Endothelial cell of umbilical vein (primary cell): ENCODE measurements around the gene PEX10. TPM values are rescaled to one million over a fixed set of nuclear protein-coding genes. Genes with fewer than 3 reads are reported as not detected.

ENCODE experiments used
- BruUV-seq: library from RNA; stranded (reverse); fragments of 400-500 nt; replicated peaks from 2 replicates; lab custom pipeline; 2021; lab: Mats Ljungman, UMichigan
- CTCF ChIA-PET: fragments of 300-600, 350-600 bp; sonication (Branson Sonifier 250); formaldehyde crosslinking; loops from one replicate; lab custom pipeline; 2021; ENCODE audit warnings: antibody characterized with exemption, inconsistent platforms; lab: Charles Lee
- POLR2A ChIA-PET: fragments of 300-600, 350-600 bp; sonication (Branson Sonifier 250); formaldehyde crosslinking; loops from one replicate; lab custom pipeline; 2021; ENCODE audit warnings: antibody characterized with exemption, inconsistent platforms; lab: Charles Lee
- DNase-seq: peaks from one replicate; pipeline ENCODE4 v3.0.0-alpha.2; 2011; ENCODE audit warnings: low read depth, low spot score
- FAIRE-seq: peaks from 2 replicates; lab custom pipeline; 2011; peaks lifted over from hg19 to GRCh38; lab: Jason Lieb, UNC
- H2AFZ ChIP-seq: 2 replicates; pipeline ENCODE4 v1.6.0; 2012; ENCODE audit warnings: low read depth, low read length, control low read depth, inconsistent platforms
- H3K27ac ChIP-seq: 2 replicates; pipeline ENCODE4 v1.5.1; 2011; ENCODE audit warnings: low read depth, mild to moderate bottlenecking, control low read depth, low read length, moderate library complexity; ENCODE audit not compliant: insufficient read depth
- H3K27me3 ChIP-seq, 2 experiments: 2 replicates each; pipeline versions ENCODE4 v1.6.0 to v1.6.1; 2011; ENCODE audit warnings: low read length in 2 of 2, mixed read lengths in 1 of 2; ENCODE audit not compliant: control insufficient read depth in 2 of 2, insufficient read depth in 2 of 2
- H3K36me3 ChIP-seq, 2 experiments: 2 replicates in 1 of 2; 3 replicates in 1 of 2; pipeline ENCODE4 v1.5.1; 2011; ENCODE audit warnings: low read length in 2 of 2, mild to moderate bottlenecking in 1 of 2, moderate library complexity in 1 of 2; ENCODE audit not compliant: control insufficient read depth in 2 of 2, insufficient read depth in 2 of 2; ENCODE audit errors: extremely low read depth in 1 of 2
- H3K4me1 ChIP-seq: 3 replicates; pipeline ENCODE4 v1.5.1; 2011; ENCODE audit warnings: mild to moderate bottlenecking, low read length; ENCODE audit not compliant: control insufficient read depth, insufficient read depth; ENCODE audit errors: extremely low read depth
- H3K4me2 ChIP-seq: 2 replicates; pipeline ENCODE4 v1.6.1; 2011; ENCODE audit warnings: low read length, control low read depth, mixed read lengths; ENCODE audit not compliant: insufficient read depth
- H3K4me3 ChIP-seq, 3 experiments: fragments of 200-600 bp in 1 of 3; sonication (generic), shearing (Covaris generic) in 1 of 3; replicated peaks in 1 of 3; 2 replicates each; pipeline ENCODE4 v1.5.1; 2011 to 2016; ENCODE audit warnings: control low read depth in 3 of 3, low read length in 3 of 3, mild to moderate bottlenecking in 2 of 3, inconsistent platforms in 1 of 3, low read depth in 1 of 3, moderate library complexity in 1 of 3; ENCODE audit not compliant: insufficient read depth in 1 of 3
- H3K79me2 ChIP-seq: 2 replicates; pipeline ENCODE4 v1.6.0; 2012; ENCODE audit warnings: low read length, inconsistent platforms; ENCODE audit not compliant: control insufficient read depth, insufficient read depth
- H3K9ac ChIP-seq: replicated peaks from 2 replicates; pipeline ENCODE3; 2011; ENCODE audit warnings: low read length, control low read depth; ENCODE audit not compliant: insufficient read depth; ENCODE audit errors: extremely low read depth
- H3K9me1 ChIP-seq: replicated peaks from 3 replicates; pipeline ENCODE4 v1.6.0; 2011; ENCODE audit warnings: mild to moderate bottlenecking, low read length; ENCODE audit not compliant: control insufficient read depth, insufficient read depth; ENCODE audit errors: extremely low read depth
- H3K9me3 ChIP-seq: replicated peaks from 2 replicates; pipeline ENCODE4 v1.5.1; 2012; ENCODE audit warnings: low read length, inconsistent platforms; ENCODE audit not compliant: control insufficient read depth, insufficient read depth
- H4K20me1 ChIP-seq: replicated peaks from 2 replicates; pipeline ENCODE3; 2011; ENCODE audit warnings: mild to moderate bottlenecking, low read length; ENCODE audit not compliant: control insufficient read depth, insufficient read depth; ENCODE audit errors: extremely low read depth
- FOS ChIP-seq: IDR thresholded peaks from 2 replicates; pipeline ENCODE4 v1.6.1; 2011; ENCODE audit warnings: mild to moderate bottlenecking, low read length, moderate library complexity, borderline replicate concordance; ENCODE audit not compliant: insufficient read depth
- GATA2 ChIP-seq: IDR thresholded peaks from 2 replicates; pipeline ENCODE4 v1.7.0; 2011; ENCODE audit warnings: low read depth, mild to moderate bottlenecking, moderate library complexity, mixed read lengths, low read length; ENCODE audit not compliant: insufficient read length, insufficient read depth
- MYC ChIP-seq: IDR thresholded peaks from one replicate; pipeline ENCODE4 v1.6.1; 2011; ENCODE audit warnings: mild to moderate bottlenecking, low read depth, low read length
- POLR2A ChIP-seq: IDR thresholded peaks from 2 replicates; pipeline ENCODE4 v1.6.1; 2012; ENCODE audit warnings: low read depth, mild to moderate bottlenecking, control low read depth, low read length
- POLR2AphosphoS5 ChIP-seq: IDR thresholded peaks from 2 replicates; pipeline ENCODE4 v1.6.1; 2012; ENCODE audit warnings: low read depth, mild to moderate bottlenecking, control low read depth, low read length, moderate library complexity; ENCODE audit not compliant: insufficient read depth
- dilution Hi-C: fragments of 300-500 bp; cut with MboI; formaldehyde crosslinking; loops from one replicate; pipeline ENCODE4 v1.15.0; 2019; ENCODE audit warnings: low sequenced_read_pairs; ENCODE audit not compliant: extremely low pct_ligation_motif_present
- intact Hi-C: fragments of 100-400 bp; cut with micrococcal nuclease; formaldehyde crosslinking; loops from one replicate; pipeline ENCODE4 v1.10.0; 2022
- polyA plus RNA-seq, 4 experiments: library from polyadenylated mRNA; depleted of rRNA in 3 of 4; stranded (reverse) in 3 of 4; unstranded in 1 of 4; fragments of >200 nt; gene quantifications; 2 replicates each; pipeline versions ENCODE4 v1.2.1 to v1.2.3, GENCODE V29; 2011 to 2012; ENCODE audit warnings: missing spikeins in 1 of 4
- total RNA-seq: library from RNA; stranded (reverse); gene quantifications from 2 replicates; pipeline ENCODE4 v1.2.3, GENCODE V29; 2021
- TF ChIP-seq, protein P1 (sequence below): IDR thresholded peaks from 2 replicates; pipeline ENCODE4 v1.6.1; 2011; ENCODE audit not compliant: insufficient read depth, insufficient read length

PEX10 gene
- total and polyA plus RNA-seq, 2 donors (not counting 3 experiments of a cell fraction or from before 2014, with no cell fraction given): 25.1 to 26.7 TPM

GRCh38 chr1:2389644-2390043 lies 22.7 kb downstream of the PEX10 start:
- no peak for DNase-seq
- CTCF ChIA-PET: interaction anchor here (1.6 to 3.0 kb wide), 2 partner anchors 16 to 195 kb away, joined by 3 to 14 read pairs; partner anchors contain the start of gene FAAP20
- H3K27ac ChIP-seq: no peak overlapping the region
- no peak overlapping the region for H3K4me2 ChIP-seq
- H3K9me1 ChIP-seq: no peaks in the 10 kb centered on the region
- intact Hi-C loops (loop anchor here (2.0 kb wide), 2 partner anchors 67 to 195 kb away; partner anchors contain the start of gene FAAP20), dilution Hi-C loops (no loop called here)
- no peak overlapping the region for H3K9ac ChIP-seq
- H3K27me3 ChIP-seq: no peaks in the 10 kb centered on the region
- H3K79me2 ChIP-seq: peaks cover 26% of the 10 kb centered on the region
- H3K4me3 ChIP-seq: no peak overlapping the region
- no TSS peak for BruUV-seq
- POLR2A ChIA-PET: no interaction called here
- H3K36me3 ChIP-seq: peaks cover 0 to 9% of the 10 kb centered on the region in 2 experiments
- peaks cover 16% of the 10 kb centered on the region for H3K4me1 ChIP-seq
- H4K20me1 ChIP-seq: no peaks in the 10 kb centered on the region
- H2AFZ ChIP-seq: no peak overlapping the region
- no peak for TF ChIP-seq POLR2A
- H3K9me3 ChIP-seq: no peaks in the 10 kb centered on the region
- FAIRE-seq: no peak

DNA sequence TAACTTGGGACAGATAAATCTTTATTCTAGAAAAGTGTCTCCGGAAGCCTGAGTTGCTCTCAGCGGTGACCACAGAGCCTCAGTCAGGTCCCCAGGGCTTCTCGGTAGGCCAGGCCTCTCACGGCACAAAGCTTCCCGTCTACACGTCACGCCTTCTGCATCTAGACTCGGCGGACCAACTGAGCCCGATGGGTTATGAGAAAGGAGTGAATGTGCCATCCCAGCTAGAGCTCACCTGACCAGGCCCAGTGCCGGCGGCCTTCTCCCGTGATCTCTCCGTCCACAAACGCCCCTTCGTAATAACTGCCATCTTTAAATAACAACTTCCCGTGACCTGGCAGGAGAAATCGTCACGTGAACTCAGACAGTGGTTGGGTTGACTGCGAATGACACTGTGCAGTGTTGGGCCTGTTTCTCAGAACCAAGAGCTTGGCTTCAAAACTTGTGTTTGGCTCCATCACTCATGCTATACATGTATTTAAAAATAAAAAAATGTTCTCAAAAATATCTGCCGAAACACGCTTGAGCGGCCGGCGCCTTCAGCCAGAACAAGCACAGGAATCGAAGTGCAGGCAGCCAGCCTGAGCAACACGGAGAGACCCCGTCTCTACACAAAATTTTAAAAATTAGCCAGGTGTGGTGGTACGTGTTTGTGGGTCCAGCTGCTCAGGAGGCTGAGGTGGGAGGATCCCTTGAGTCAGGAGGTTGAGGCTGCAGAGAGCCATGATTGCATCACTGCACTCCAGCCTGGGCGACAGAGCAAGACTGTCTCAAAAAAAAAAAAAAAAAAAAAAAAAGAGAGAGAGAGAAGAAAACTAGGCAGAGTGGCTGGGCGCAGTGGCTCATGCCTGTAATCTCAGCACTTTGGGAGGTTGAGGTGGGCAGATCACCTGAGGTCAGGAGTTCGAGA lies 24.1 kb downstream of the PEX10 start:
- POLR2A ChIA-PET: no interaction called here
- H3K4me2 ChIP-seq: no peak overlapping the region
- no peak overlapping the region for H3K27ac ChIP-seq
- CTCF ChIA-PET: interaction anchor here (1.6 to 3.0 kb wide), 2 partner anchors 189 to 193 kb away, joined by 3 to 14 read pairs; partner anchors contain the start of gene FAAP20
- no peak for DNase-seq
- H3K36me3 ChIP-seq: peaks cover 0 to under 1% of the 10 kb centered on the region in 2 experiments
- H3K27me3 ChIP-seq: no peaks in the 10 kb centered on the region
- peaks cover 16% of the 10 kb centered on the region for H3K4me1 ChIP-seq
- intact Hi-C loops (no loop called here), dilution Hi-C loops (no loop called here)
- no TSS peak for BruUV-seq
- H4K20me1 ChIP-seq: no peaks in the 10 kb centered on the region
- H3K4me3 ChIP-seq: no peak overlapping the region
- H3K9me3 ChIP-seq: no peaks in the 10 kb centered on the region
- H3K9ac ChIP-seq: no peak overlapping the region
- peaks cover 12% of the 10 kb centered on the region for H3K79me2 ChIP-seq
- no peak for FAIRE-seq
- TF ChIP-seq POLR2A (no peak), FOS (no peak), POLR2AphosphoS5 (no peak), GATA2 (no peak), MYC (no peak)
- TF ChIP-seq, protein P1, sequence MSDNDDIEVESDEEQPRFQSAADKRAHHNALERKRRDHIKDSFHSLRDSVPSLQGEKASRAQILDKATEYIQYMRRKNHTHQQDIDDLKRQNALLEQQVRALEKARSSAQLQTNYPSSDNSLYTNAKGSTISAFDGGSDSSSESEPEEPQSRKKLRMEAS: no peak
- no peaks in the 10 kb centered on the region for H3K9me1 ChIP-seq
- no peak overlapping the region for H2AFZ ChIP-seq
